ENCODE measurements around the gene SLBP. TPM values are rescaled to one million over a fixed set of nuclear protein-coding genes. Genes with fewer than 3 reads are reported as not detected.

SLBP gene
- total and polyA plus RNA-seq, 12 donors = 19.0 to 81.0 (median 38.1) TPM

DNA sequence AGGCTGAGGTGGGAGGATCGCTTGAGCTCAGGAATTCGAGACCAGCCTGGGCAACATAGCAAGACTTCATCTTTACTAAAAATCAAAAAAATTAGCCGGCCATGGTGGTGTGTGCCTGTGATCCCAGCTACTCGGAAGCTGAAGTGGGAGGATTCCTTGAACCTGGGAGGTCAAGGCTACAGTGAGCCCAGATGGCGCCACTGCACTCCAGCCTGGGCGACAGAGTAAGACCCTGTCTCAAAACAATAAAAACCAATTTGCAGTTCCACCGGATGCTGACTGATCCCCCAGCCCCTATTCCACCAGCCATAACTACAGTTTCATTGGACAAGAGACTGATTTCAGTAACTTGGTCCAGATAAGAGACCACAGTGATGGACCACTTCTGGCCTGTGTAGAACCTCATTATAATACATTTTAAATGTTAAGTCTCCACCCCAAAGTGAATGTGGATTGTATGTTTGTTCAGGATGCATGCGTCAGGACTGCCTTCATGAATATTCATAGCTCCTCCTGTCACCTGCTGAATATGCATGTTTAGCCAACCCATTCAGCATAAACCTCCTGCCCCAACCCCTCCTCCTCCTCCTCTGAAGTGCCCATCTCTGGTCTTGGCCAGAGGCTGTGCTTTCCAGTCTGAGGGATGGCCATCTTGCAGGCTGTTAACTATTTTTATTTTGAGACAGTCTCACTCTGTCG lies 2.3 kb upstream of the SLBP start:
- WGBS, 4 donors = 43 to 58% (median 54%) methylated on average over 8 to 9 of the region's 9 CpGs
- intact Hi-C loops (cut with DNase I) = no loop called here

DNA sequence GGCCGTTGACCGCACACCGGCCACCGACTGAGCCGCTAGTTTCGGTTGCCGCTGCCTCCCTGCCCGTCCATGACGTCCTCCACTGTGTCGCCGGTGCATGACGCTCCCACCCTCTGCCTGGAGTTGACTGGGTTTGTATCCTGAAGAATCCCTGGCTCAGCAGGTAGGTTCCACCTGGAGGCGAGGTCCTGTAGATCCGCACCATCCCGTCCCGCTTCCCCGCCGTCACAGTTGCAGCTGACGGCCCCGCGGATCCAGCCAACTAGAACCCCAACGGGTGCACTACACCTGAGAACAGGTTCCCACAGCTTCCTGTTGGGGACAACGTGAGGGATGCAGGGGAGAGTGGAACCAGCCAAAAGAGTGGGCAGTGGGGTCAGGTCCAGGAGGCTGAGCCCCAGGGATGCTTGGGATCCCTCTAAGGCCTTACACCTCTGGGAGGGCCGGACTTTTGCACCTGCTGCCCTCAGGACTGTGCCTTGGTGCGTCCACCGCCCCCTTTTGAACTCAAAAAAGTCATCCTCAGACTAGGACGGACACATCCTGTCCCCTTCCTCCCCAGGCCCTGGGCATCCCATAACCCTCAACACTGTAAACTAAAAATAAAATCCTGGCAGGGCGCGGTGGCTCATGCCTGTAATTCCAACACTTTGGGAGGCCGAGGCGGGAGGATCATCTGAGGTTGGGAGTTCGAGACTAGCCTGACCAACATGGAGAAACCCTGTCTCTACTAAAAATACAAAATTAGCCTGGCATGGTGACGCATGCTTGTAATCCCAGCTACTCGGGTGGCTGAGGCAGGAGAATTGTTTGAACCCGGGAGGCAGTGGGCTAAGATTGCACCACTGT lies 1.1 kb upstream of the SLBP start:
- peaks cover 0 to 17% of the 10 kb centered on the region in 2 donors for H3K36me3 ChIP-seq (replicated peaks in 1 of 2)
- TF ChIP-seq, protein P1, sequence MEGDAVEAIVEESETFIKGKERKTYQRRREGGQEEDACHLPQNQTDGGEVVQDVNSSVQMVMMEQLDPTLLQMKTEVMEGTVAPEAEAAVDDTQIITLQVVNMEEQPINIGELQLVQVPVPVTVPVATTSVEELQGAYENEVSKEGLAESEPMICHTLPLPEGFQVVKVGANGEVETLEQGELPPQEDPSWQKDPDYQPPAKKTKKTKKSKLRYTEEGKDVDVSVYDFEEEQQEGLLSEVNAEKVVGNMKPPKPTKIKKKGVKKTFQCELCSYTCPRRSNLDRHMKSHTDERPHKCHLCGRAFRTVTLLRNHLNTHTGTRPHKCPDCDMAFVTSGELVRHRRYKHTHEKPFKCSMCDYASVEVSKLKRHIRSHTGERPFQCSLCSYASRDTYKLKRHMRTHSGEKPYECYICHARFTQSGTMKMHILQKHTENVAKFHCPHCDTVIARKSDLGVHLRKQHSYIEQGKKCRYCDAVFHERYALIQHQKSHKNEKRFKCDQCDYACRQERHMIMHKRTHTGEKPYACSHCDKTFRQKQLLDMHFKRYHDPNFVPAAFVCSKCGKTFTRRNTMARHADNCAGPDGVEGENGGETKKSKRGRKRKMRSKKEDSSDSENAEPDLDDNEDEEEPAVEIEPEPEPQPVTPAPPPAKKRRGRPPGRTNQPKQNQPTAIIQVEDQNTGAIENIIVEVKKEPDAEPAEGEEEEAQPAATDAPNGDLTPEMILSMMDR (IDR thresholded peaks at IDR 0.05) = no peak
- TF ChIP-seq POLR2A (IDR thresholded peaks at IDR 0.05) = no peak
- intact Hi-C loops (cut with DNase I) = no loop called here
- peaks cover 18 to 39% of the 10 kb centered on the region in 2 donors for H3K4me1 ChIP-seq (replicated peaks in 1 of 2)
- H3K27ac ChIP-seq = peak overlapping the region; percentile 3 to 100 (median 98)
- H3K9me3 ChIP-seq (replicated peaks in 1 of 3) = no peaks in the 10 kb centered on the region
- H3K4me3 ChIP-seq = peak overlapping the region; percentile 12 to 100 (median 51)
- H3K27me3 ChIP-seq = no peaks in the 10 kb centered on the region
- 27 to 55% (median 37%) methylated on average over 10 to 35 of the region's 35 CpGs for WGBS, 4 donors
- no peak for DNase-seq

More for the DNA sequence above, 2.3 kb upstream of the SLBP start:
- no peaks in the 10 kb centered on the region for H3K27me3 ChIP-seq
- H3K9me3 ChIP-seq (replicated peaks in 1 of 3) = no peaks in the 10 kb centered on the region
- H3K4me3 ChIP-seq = no peak overlapping the region
- no peak for DNase-seq
- TF ChIP-seq POLR2A (IDR thresholded peaks at IDR 0.05) = no peak
- TF ChIP-seq, protein P1 (IDR thresholded peaks at IDR 0.05) = no peak
- peaks cover 0 to 18% of the 10 kb centered on the region in 2 donors for H3K36me3 ChIP-seq (replicated peaks in 1 of 2)
- H3K4me1 ChIP-seq (replicated peaks in 1 of 2) = peaks cover 19 to 51% of the 10 kb centered on the region in 2 donors
- H3K27ac ChIP-seq = peak overlapping the region in 3 of 5 donors; percentile 48 to 100 (median 98)

DNA sequence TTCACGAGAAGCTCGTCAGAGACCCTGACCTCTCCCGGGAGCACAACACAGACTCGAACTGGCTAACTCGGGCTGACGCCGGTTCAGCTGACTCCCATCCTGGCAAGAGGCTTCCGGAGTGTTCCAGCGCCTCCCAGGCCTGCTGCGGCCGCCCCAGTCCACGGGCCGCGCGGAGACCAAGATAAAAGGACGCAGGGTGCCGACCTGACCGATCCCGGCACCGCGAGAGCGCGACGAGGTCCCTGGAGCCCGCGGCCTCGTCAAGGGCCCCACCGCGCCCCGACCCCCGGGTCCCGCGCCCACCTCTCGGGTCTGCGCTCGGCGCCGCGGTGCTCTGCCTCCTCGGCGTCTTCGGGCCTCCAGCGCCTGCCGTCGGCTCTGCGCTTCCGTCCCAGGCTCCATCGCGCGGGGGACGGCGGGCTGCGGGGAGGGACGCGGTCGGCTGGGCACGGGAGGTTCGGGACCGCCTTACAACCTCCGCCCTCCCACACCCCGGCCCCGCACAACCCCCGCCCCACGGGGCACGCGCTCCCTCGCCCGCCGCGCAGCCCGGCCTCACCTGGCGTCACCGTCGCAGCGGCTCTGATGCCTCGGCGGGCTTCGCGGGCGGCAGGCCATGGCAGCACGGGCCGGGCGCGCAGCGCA lies 426 bp downstream of the SLBP start:
- intact Hi-C loops (cut with DNase I) = no loop called here
- H3K36me3 ChIP-seq (replicated peaks in 1 of 2) = peaks cover 0 to 7% of the 10 kb centered on the region in 2 donors
- peak overlapping the region; percentile 93 to 100 (median 98) for H3K27ac ChIP-seq
- peak overlapping the region; percentile 42 to 100 (median 66) for H3K4me3 ChIP-seq
- no peaks in the 10 kb centered on the region for H3K27me3 ChIP-seq
- peaks cover 18 to 39% of the 10 kb centered on the region in 2 donors for H3K4me1 ChIP-seq (replicated peaks in 1 of 2)
- peak; percentile 67 to 86 (median 77) for DNase-seq
- no peak for TF ChIP-seq POLR2A (IDR thresholded peaks at IDR 0.05)
- TF ChIP-seq, protein P1 (IDR thresholded peaks at IDR 0.05) = no peak
- 0% methylated on average over 7 to 85 of the region's 85 CpGs for WGBS, 4 donors
- no peaks in the 10 kb centered on the region for H3K9me3 ChIP-seq (replicated peaks in 1 of 3)

Data from adrenal gland (tissue), 12 donors.